HL-60 (cell line): ENCODE data around the gene ADM2.

Experiments used
- DNase-seq, 2 experiments: peaks; one replicate each; pipeline ENCODE4 v3.0.0-alpha.2; 2010 to 2020; ENCODE audit warnings: low read depth in 1 of 2, low spot score in 1 of 2
- H3K27ac ChIP-seq: fragments of 250-450 bp; sonication (Bioruptor Pico); replicated peaks from 2 replicates; pipeline ENCODE4 v1.5.1; 2020; ENCODE audit warnings: mild to moderate bottlenecking, moderate library complexity
- H3K27me3 ChIP-seq: fragments of 250-450 bp; sonication (Bioruptor Pico); 2 replicates; pipeline ENCODE4 v1.5.1; 2021; ENCODE audit warnings: mild to moderate bottlenecking, moderate library complexity; ENCODE audit not compliant: insufficient read depth, poor library complexity, severe bottlenecking
- H3K4me3 ChIP-seq: replicated peaks from 2 replicates; pipeline ENCODE4 v1.5.1; 2011; ENCODE audit warnings: mild to moderate bottlenecking, control low read depth, low read length; ENCODE audit not compliant: insufficient read depth
- CTCF ChIP-seq: IDR thresholded peaks from one replicate; pipeline ENCODE4 v1.5.1; 2011; ENCODE audit warnings: low read length, control low read depth, inconsistent platforms; ENCODE audit not compliant: insufficient read depth
- GABPA ChIP-seq: IDR thresholded peaks from 2 replicates; pipeline ENCODE4 v1.6.1; 2012; ENCODE audit warnings: low read depth
- POLR2AphosphoS5 ChIP-seq: IDR thresholded peaks from 2 replicates; pipeline ENCODE4 v1.6.1; 2012; ENCODE audit warnings: low read depth
- REST ChIP-seq: IDR thresholded peaks from 2 replicates; pipeline ENCODE4 v1.6.1; 2012; ENCODE audit warnings: low read depth; ENCODE audit not compliant: insufficient replicate concordance
- SPI1 ChIP-seq: IDR thresholded peaks from 2 replicates; pipeline ENCODE4 v1.6.1; 2012; ENCODE audit warnings: low read depth, mild to moderate bottlenecking, borderline replicate concordance

ADM2 gene

GRCh38 chr22:50461979-50462540 is 19.3 kb upstream of the ADM2 start:
- Histone ChIP-seq H3K4me3 (no peak overlapping the region), H3K27me3 (no peaks in the 10 kb centered on the region), H3K27ac (no peak overlapping the region)
- DNase-seq = no peak
- no peak for TF ChIP-seq CTCF
- no peak for TF ChIP-seq SPI1
- no peak for TF ChIP-seq REST
- no peak for TF ChIP-seq POLR2AphosphoS5
- TF ChIP-seq GABPA = no peak

- DNase-seq = no peak
- H3K27ac ChIP-seq = no peak overlapping the region
These were observed 18.0 kb upstream of the ADM2 start for GRCh38 chr22:50463188-50463900.

More at GRCh38 chr22:50463188-50463900, 18.0 kb upstream of the ADM2 start:
- TF ChIP-seq SPI1 (no peak), GABPA (no peak), POLR2AphosphoS5 (no peak), REST (no peak), CTCF (no peak)
- Histone ChIP-seq H3K4me3 (no peak overlapping the region), H3K27me3 (no peaks in the 10 kb centered on the region)
